Upper lobe of left lung (tissue), 6 donors: Measurements from ENCODE around the gene FXYD4. TPM values are rescaled to one million over a fixed set of nuclear protein-coding genes. Genes with fewer than 3 reads are reported as not detected.

Experiments used
- ATAC-seq, 2 donors: fragments of 200-7000 bp; cut with Tn5 transposase; one replicate each; pipeline ENCODE4 v1.9.1; 2022; ENCODE audit warnings: mild to moderate bottlenecking in 2 of 2, moderate library complexity in 2 of 2; ENCODE audit not compliant: low FRiP score in 2 of 2
- DNase-seq, 2 donors: peaks; one replicate each; pipeline ENCODE4 v3.0.0-alpha.2; 2019 to 2020
- H3K27ac ChIP-seq, 4 donors: fragments of 200-600 bp; sonication (generic); one replicate each; pipeline ENCODE4 v1.5.1; 2016 to 2019
- H3K27me3 ChIP-seq, 4 donors: fragments of 200-600 bp; sonication (generic); one replicate each; pipeline ENCODE4 v1.5.1; 2017 to 2019
- H3K36me3 ChIP-seq, 4 donors: fragments of 200-600 bp; sonication (generic); one replicate each; pipeline ENCODE4 v1.5.1; 2016 to 2019
- H3K4me1 ChIP-seq, 4 donors: fragments of 200-600 bp; sonication (generic); one replicate each; pipeline ENCODE4 v1.5.1; 2018 to 2019
- H3K4me3 ChIP-seq, 4 donors: fragments of 200-600 bp; sonication (generic); one replicate each; pipeline ENCODE4 v1.5.1; 2017 to 2019; ENCODE audit warnings: mild to moderate bottlenecking in 2 of 4, moderate library complexity in 1 of 4
- H3K9me3 ChIP-seq, 4 donors: fragments of 200-600 bp; sonication (generic); one replicate each; pipeline ENCODE4 v1.5.1; 2018 to 2019
- CTCF ChIP-seq, 6 experiments: fragments of 450-650 bp in 4 of 6; fragments of 200-600 bp in 2 of 6; sonication (generic) in 2 of 6; IDR thresholded peaks; one replicate each; pipeline ENCODE4 v1.5.1; 2016 to 2019; ENCODE audit warnings: antibody characterized with exemption in 6 of 6
- EP300 ChIP-seq, 4 donors: sonication (generic); formaldehyde crosslinking; IDR thresholded peaks; one replicate each; pipeline ENCODE4 v1.5.1; 2017; ENCODE audit warnings: antibody characterized with exemption in 4 of 4, control low read depth in 2 of 4
- POLR2A ChIP-seq, 4 donors: fragments of 450-650 bp; IDR thresholded peaks; one replicate each; pipeline ENCODE4 v1.5.1; 2016 to 2017; ENCODE audit warnings: antibody characterized with exemption in 4 of 4, mild to moderate bottlenecking in 2 of 4
- POLR2AphosphoS5 ChIP-seq, 2 donors: sonication (generic); formaldehyde crosslinking; IDR thresholded peaks; one replicate each; pipeline ENCODE4 v1.5.1; 2017; ENCODE audit warnings: antibody characterized with exemption in 2 of 2
- WGBS, 2 donors: methylation state at CpG; one replicate each; pipeline ENCODE4 v1.1.5; 2017 to 2018; 5-methylcytosine and 5-hydroxymethylcytosine counted together
- total RNA-seq, 6 donors: library from RNA; depleted of rRNA in 4 of 6; stranded (reverse); fragments of >200 nt in 4 of 6; gene quantifications; one replicate each; pipeline versions ENCODE4 v1.1.0 to v1.2.1, GENCODE V29; 2016 to 2021
- donor health status: DM: no; HTN: no; CAD: no; lungs with moderate emphysema.
- donor health status: DM: no; HTN: yes; CAD: no; lungs with severe emphysema.

FXYD4 gene
- total RNA-seq, 6 donors from 2014 or later: 2.5 to 4.0 (median 2.7) TPM; not detected in 3

- TF ChIP-seq POLR2AphosphoS5 (IDR thresholded peaks at IDR 0.05) (no peak), CTCF (IDR thresholded peaks at IDR 0.05) (no peak), POLR2A (IDR thresholded peaks at IDR 0.05) (no peak), EP300 (IDR thresholded peaks at IDR 0.05) (no peak)
- peaks cover 42 to 86% (median 70%) of the 10 kb centered on the region in 4 donors for H3K36me3 ChIP-seq
- H3K4me1 ChIP-seq: peaks cover 0 to 27% (median 11%) of the 10 kb centered on the region in 4 donors
- H3K9me3 ChIP-seq: no peaks in the 10 kb centered on the region
- no peak overlapping the region for H3K27ac ChIP-seq
- ATAC-seq (no peak), DNase-seq (no peak)
- H3K27me3 ChIP-seq: no peaks in the 10 kb centered on the region
- no peak overlapping the region for H3K4me3 ChIP-seq
- 58 to 63% methylated on average over 5 of the region's 5 CpGs for WGBS, 2 donors
Measured at GRCh38 chr10:43387678-43388032, 16.2 kb downstream of the FXYD4 start.

GRCh38 chr10:43389867-43390266, 18.4 kb downstream of the FXYD4 start:
- WGBS, 2 donors: 64 to 72% methylated on average over 3 of the region's 3 CpGs
- TF ChIP-seq POLR2AphosphoS5 (IDR thresholded peaks at IDR 0.05): no peak
- peaks cover 53 to 98% (median 89%) of the 10 kb centered on the region in 4 donors for H3K36me3 ChIP-seq
- peaks cover 7 to 49% (median 22%) of the 10 kb centered on the region in 4 donors for H3K4me1 ChIP-seq
- no peak overlapping the region for H3K4me3 ChIP-seq
- no peak overlapping the region for H3K27ac ChIP-seq
- no peaks in the 10 kb centered on the region for H3K9me3 ChIP-seq
- no peaks in the 10 kb centered on the region for H3K27me3 ChIP-seq
- DNase-seq: no peak
- ATAC-seq: no peak

GRCh38 chr10:43390333-43390732, 18.9 kb downstream of the FXYD4 start:
- TF ChIP-seq POLR2A (IDR thresholded peaks at IDR 0.05) (no peak), CTCF (IDR thresholded peaks at IDR 0.05) (no peak), EP300 (IDR thresholded peaks at IDR 0.05) (no peak), POLR2AphosphoS5 (IDR thresholded peaks at IDR 0.05) (no peak)
- Histone ChIP-seq H3K9me3 (no peaks in the 10 kb centered on the region), H3K4me3 (no peak overlapping the region), H3K27me3 (no peaks in the 10 kb centered on the region), H3K27ac (no peak overlapping the region), H3K4me1 (peaks cover 11 to 53% (median 27%) of the 10 kb centered on the region in 4 donors), H3K36me3 (peaks cover 53 to 93% (median 87%) of the 10 kb centered on the region in 4 donors)
- ATAC-seq (no peak), DNase-seq (no peak)
- 79 to 90% methylated on average over 5 of the region's 5 CpGs for WGBS, 2 donors

- DNase-seq (no peak), ATAC-seq (peak in 1 of 2 donors; percentile 55)
- 69 to 73% methylated on average over 7 of the region's 7 CpGs for WGBS, 2 donors
- Histone ChIP-seq H3K27me3 (no peaks in the 10 kb centered on the region), H3K27ac (no peak overlapping the region), H3K4me1 (peaks cover 16 to 58% (median 31%) of the 10 kb centered on the region in 4 donors), H3K4me3 (no peak overlapping the region), H3K9me3 (no peaks in the 10 kb centered on the region), H3K36me3 (peaks cover 53 to 89% (median 85%) of the 10 kb centered on the region in 4 donors)
- TF ChIP-seq CTCF (IDR thresholded peaks at IDR 0.05) (peak in 4 of 6 experiments; percentile 13 to 56 (median 36)), POLR2A (IDR thresholded peaks at IDR 0.05) (no peak)
Measured at GRCh38 chr10:43390759-43391158, 19.3 kb downstream of the FXYD4 start.

- Histone ChIP-seq H3K27ac (no peak overlapping the region), H3K4me3 (no peak overlapping the region), H3K27me3 (no peaks in the 10 kb centered on the region), H3K36me3 (peaks cover 51 to 83% (median 80%) of the 10 kb centered on the region in 4 donors), H3K9me3 (no peaks in the 10 kb centered on the region), H3K4me1 (peaks cover 20 to 65% (median 35%) of the 10 kb centered on the region in 4 donors)
- 93 to 94% methylated on average over 6 of the region's 6 CpGs for WGBS, 2 donors
- TF ChIP-seq POLR2A (IDR thresholded peaks at IDR 0.05) (no peak), POLR2AphosphoS5 (IDR thresholded peaks at IDR 0.05) (no peak), EP300 (IDR thresholded peaks at IDR 0.05) (no peak), CTCF (IDR thresholded peaks at IDR 0.05) (no peak)
- ATAC-seq (no peak), DNase-seq (no peak)
Measured at GRCh38 chr10:43391496-43391895, 20.1 kb downstream of the FXYD4 start.
